ENCODE data around the gene SS18L1. TPM values are rescaled to one million over a fixed set of nuclear protein-coding genes. Genes with fewer than 3 reads are reported as not detected.

Gene SS18L1
- total RNA-seq, 2 experiments from 2014 or later = 12.1 to 12.3 TPM

DNA sequence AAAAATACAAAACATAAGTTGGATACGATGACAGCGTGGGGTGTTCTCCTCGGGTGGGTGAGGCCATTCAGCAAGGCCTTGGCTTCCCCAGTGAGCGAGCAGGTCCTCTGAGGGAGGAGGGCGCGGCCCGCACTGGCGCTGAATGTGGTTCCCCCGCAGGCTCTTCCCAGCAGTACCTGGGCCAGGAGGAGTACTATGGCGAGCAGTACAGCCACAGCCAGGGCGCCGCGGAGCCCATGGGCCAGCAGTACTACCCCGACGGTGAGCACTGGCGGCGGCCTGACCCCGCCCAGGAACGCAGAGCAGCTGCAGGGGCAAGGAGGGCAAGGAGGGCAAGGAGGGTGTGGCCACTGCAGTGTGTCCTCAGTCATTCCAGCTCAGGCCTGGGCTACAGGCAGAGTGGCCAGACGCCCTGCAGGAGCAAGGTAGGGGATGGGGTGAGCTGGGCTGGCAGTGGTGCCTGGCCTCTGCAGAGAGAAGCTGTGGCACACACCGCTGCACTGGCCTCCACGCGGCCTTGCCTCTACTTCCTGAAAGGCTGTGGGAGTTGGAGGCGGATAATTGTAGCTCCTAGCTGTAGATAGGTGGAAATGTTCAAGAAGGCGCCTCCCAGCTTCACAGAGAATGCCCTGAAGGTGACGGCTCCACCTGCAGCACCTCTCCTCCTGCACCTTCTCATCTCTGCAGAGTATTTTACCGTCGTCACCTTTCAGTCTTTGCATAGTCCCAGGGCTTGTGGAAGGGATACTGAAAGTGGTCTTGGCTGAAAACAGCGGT, 20.6 kb downstream of the SS18L1 start:
- no peak overlapping the region for H3K27ac Mint-ChIP-seq
- peaks cover 11% of the 10 kb centered on the region for H3K4me1 Mint-ChIP-seq
- H3K4me3 Mint-ChIP-seq = no peak overlapping the region
- H3K9me3 Mint-ChIP-seq = no peaks in the 10 kb centered on the region
- H3K36me3 Mint-ChIP-seq = peaks cover 15% of the 10 kb centered on the region
- no peaks in the 10 kb centered on the region for H3K27me3 Mint-ChIP-seq
- DNase-seq = no peak

DNA sequence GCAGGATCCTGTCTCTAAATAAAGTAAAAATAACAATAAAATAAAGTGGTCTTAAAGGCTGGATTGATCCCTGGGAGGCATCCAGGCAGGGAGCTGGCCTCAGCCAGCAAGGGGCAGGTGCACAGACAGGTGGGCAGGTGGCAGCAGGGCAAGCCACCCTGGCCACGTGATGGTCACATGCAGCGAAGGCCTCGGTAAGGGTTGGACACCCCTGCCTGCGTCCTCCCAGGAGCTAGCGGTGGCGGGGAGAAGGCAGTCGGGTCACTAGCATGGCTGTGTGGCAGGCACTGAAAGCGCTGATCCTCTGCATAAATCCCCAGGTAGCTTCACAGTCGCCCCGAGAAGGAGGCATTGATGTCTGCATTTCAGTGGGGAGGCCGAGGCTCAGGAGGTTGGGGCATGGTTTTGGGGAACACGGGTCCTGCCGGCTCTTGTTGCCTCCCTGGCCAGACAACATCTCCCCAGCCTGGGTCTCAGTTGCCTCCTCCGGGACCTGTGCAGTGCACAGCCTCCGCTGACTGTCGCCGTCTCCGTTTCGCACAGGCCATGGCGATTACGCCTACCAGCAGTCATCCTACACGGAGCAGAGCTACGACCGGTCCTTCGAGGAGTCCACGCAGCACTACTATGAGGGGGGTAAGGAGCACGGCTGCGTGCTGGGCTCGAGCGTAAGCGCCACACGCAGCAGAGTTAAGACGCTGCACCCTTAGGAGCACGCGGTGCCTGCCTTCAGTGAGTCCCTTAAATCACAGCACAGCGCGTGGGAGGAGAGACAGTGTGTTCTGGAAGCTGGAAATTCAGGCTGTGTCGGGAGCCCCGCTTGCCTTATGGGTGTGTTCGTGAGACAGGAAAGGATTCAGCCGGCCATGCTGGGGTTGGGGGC, 21.6 kb downstream of the SS18L1 start:
- Mint-ChIP-seq H3K9me3 (no peaks in the 10 kb centered on the region), H3K4me3 (no peak overlapping the region), H3K36me3 (peaks cover 10% of the 10 kb centered on the region), H3K27ac (no peak overlapping the region), H3K27me3 (no peaks in the 10 kb centered on the region), H3K4me1 (peaks cover 4% of the 10 kb centered on the region)
- no peak for DNase-seq

DNA sequence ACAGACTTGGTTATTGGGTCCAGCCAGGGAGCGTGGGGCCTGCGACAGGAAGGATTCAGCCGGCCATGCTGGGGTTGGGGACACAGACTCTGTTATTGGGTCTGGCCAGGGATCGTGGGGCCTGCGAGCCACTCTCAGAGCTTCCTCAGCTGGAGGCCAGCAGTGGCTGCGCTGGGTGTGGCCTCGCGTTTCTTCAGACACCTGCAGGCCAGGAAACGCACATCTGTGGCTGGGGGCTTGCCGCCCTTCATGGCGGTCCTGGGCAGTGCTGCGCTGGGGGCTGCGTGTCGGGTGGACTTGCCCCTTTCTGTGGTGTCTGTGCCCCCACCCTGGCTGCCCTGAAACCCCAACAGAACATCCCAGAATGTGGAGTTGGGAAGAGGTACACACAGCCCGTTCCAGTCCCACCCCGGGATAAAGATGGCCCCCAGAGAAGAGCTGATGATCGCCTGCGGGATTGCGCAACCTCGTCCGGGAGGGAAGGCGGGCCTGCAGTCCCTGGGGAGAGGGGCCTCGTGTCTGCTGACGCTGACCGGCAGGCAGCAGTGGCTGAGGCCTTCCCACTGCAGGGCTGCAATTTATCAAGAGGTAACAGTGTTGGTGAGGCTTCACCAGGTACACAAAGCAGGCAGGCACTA, 22.3 kb downstream of the SS18L1 start:
- no peak overlapping the region for H3K4me3 Mint-ChIP-seq
- no peaks in the 10 kb centered on the region for H3K27me3 Mint-ChIP-seq
- no peak overlapping the region for H3K27ac Mint-ChIP-seq
- H3K9me3 Mint-ChIP-seq = no peaks in the 10 kb centered on the region
- H3K36me3 Mint-ChIP-seq = peaks cover 10% of the 10 kb centered on the region
- no peak for DNase-seq
- no peaks in the 10 kb centered on the region for H3K4me1 Mint-ChIP-seq

DNA sequence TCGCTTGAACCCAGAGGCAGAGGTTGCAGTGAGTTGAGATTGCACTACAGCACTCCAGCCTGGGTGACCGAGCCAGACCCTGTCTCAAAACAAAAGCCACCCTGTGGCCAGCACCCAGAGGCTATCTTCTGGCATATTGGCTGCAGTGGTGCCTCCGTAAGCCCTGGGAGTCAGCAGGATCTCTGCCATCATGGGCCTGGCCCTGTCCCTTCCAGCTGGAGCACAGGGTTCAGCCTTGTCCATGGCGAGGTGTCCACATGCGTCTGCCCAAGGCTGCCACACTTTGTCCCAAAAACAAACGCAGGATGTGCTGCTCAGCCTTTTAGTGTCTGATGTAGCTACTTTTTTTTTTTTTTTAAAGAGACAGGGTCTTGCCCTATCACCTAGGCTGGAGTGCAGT, 23.9 kb downstream of the SS18L1 start:
- H3K36me3 Mint-ChIP-seq = peaks cover 10% of the 10 kb centered on the region
- no peak for DNase-seq
- no peaks in the 10 kb centered on the region for H3K4me1 Mint-ChIP-seq
- no peaks in the 10 kb centered on the region for H3K27me3 Mint-ChIP-seq
- no peaks in the 10 kb centered on the region for H3K9me3 Mint-ChIP-seq
- no peak overlapping the region for H3K27ac Mint-ChIP-seq
- no peak overlapping the region for H3K4me3 Mint-ChIP-seq

DNA sequence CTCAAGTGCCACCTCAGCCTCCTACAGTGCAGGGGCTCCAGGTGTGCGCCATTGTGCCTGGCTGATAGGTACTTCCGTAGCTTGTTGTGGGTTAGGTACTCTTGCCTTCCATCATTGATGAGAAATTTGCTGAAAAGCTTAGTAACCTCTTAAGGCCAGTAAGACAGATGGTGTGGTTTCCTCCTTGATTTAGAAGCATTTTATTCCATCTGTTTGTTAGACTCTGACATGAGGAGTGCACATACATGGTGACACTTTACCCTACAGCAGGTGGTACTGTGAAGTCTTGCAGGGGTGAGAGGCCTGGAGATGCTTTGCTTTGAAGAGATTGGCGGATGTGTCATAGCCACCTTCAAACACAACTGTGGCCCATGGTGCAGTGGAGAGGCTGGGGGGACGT, 24.5 kb downstream of the SS18L1 start:
- H3K9me3 Mint-ChIP-seq = no peaks in the 10 kb centered on the region
- H3K4me1 Mint-ChIP-seq = no peaks in the 10 kb centered on the region
- peaks cover 10% of the 10 kb centered on the region for H3K36me3 Mint-ChIP-seq
- no peak overlapping the region for H3K27ac Mint-ChIP-seq
- H3K4me3 Mint-ChIP-seq = no peak overlapping the region
- H3K27me3 Mint-ChIP-seq = no peaks in the 10 kb centered on the region
- DNase-seq = no peak

DNA sequence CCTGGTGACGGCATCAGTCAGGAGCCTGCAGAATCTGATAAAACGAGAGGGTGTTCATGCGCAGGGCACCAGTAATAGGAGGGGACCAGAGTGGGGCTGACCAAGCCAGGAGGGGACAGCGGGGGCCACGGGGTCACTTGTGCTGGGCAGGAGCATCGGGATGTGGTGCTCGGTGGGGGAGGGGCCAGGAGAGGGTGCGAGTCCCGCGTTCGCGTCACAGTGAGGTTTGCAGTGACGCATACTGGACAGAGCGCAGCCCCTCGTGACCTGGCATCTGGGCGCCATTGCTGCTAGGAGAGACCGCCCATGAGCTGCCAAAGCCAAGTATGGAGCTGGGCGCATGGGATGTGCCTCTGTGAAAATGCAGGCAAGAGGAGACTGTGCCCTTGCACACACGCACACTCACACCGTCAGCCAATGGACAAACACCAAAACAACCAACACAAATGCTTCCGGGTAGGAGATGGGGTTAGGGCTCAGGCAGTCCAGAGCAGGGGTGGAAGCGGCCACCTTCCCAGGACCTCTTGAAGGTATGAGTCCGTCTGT, 25.4 kb downstream of the SS18L1 start:
- no peak for DNase-seq
- peaks cover 10% of the 10 kb centered on the region for H3K36me3 Mint-ChIP-seq
- H3K27ac Mint-ChIP-seq = no peak overlapping the region
- no peaks in the 10 kb centered on the region for H3K27me3 Mint-ChIP-seq
- no peaks in the 10 kb centered on the region for H3K9me3 Mint-ChIP-seq
- H3K4me1 Mint-ChIP-seq = no peaks in the 10 kb centered on the region
- H3K4me3 Mint-ChIP-seq = no peak overlapping the region

DNA sequence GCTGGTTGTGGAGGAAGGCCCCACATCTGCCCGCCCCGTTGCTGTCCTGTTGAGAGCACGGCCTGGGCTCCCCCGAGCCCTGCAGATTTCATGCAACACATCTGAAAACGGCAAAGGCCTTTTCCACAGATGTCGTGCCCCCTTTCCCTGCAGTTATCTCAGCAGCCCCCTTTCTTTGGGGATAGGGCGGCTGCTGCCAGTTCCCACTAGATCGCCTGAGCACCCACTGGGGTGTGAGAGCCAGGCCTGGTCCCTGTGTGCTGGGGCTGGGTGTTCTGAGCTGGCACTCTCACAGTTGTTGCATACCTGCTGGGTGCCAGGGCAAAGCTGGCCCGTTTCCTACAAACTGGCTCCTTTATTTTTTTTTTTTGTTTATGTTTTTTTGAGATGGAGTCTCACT, 27.0 kb downstream of the SS18L1 start:
- no peak overlapping the region for H3K27ac Mint-ChIP-seq
- H3K36me3 Mint-ChIP-seq = peaks cover 10% of the 10 kb centered on the region
- DNase-seq = no peak
- H3K4me1 Mint-ChIP-seq = no peaks in the 10 kb centered on the region
- H3K4me3 Mint-ChIP-seq = no peak overlapping the region
- H3K27me3 Mint-ChIP-seq = no peaks in the 10 kb centered on the region
- H3K9me3 Mint-ChIP-seq = no peaks in the 10 kb centered on the region

DNA sequence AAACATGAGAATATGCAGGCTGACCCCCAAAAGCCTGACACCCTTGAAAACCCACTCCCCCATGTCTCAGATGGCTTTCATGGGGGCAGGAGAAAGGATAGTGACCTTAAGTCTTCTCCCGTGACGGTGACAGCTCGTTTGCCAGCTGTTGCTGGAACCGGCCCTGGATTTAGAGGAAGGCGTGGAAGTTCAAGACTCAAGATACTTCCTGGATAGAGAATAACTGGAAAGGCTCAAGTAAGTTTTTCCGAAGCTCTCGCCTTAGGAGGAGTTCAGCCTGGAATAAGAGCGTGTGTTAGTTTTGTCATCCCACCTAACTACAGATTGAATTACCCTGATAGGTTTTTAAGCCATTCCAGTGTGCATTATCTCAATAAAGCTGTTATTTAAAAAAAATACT, 27.7 kb downstream of the SS18L1 start:
- no peak for DNase-seq
- H3K27ac Mint-ChIP-seq = no peak overlapping the region

DNA sequence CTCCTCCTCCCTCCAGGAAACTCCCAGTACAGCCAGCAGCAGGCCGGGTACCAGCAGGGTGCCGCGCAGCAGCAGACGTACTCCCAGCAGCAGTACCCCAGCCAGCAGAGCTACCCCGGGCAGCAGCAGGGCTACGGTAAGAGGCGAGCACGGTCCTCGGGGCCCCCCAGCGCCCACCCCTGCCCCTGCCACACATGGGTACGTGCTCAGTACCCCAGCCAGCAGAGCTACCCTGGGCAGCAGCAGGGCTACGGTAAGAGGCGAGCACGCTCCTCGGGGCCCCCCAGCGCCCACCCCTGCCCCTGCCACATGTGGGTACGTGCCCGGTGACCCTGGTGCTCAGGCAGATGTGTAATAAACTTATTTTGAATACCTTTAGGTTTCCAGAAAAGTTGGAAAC, 29.1 kb downstream of the SS18L1 start:
- DNase-seq = no peak
- Mint-ChIP-seq H3K4me1 (no peaks in the 10 kb centered on the region), H3K9me3 (no peaks in the 10 kb centered on the region), H3K4me3 (no peak overlapping the region), H3K27me3 (no peaks in the 10 kb centered on the region), H3K36me3 (peaks cover 10% of the 10 kb centered on the region), H3K27ac (no peak overlapping the region)

More for the DNA sequence above, 27.7 kb downstream of the SS18L1 start:
- Mint-ChIP-seq H3K4me1 (no peaks in the 10 kb centered on the region), H3K36me3 (peaks cover 10% of the 10 kb centered on the region), H3K4me3 (no peak overlapping the region), H3K9me3 (no peaks in the 10 kb centered on the region), H3K27me3 (no peaks in the 10 kb centered on the region)

DNA sequence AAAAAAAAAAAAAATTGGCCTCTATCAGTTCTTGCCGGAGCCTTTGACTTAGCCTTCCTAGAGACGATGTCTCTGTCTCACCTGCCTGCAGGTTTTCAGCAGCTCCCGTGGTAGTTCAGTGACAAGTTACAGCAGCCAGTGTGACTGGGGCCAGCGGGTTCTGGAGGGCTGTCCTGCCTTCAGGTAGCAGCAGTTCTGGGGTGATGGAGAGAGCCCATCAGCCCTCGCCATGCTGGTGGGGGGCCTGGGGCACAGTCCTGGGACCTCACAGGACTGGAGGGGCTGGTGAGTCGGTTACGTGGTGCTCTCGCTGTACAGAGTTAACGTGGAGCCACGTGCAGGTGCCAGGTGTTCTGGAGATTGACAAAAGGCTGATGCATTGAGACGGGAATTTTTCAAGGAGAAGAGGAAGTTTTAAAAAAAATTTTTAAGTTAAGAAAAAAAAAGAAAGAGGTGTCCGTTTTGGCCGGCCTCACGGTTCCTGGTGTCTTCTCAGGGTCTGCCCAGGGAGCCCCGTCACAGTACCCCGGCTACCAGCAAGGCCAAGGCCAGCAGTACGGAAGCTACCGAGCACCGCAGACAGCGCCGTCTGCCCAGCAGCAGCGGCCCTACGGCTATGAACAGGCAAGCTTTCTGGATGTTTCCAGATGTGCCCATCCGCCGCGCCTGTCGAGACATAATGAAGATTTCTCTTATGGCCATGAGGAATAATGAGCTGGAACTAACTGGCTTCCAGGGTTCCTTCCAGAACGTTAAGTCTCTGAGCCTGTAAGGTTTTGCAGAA, 30.6 kb downstream of the SS18L1 start:
- Mint-ChIP-seq H3K36me3 (peaks cover 8% of the 10 kb centered on the region), H3K4me1 (no peaks in the 10 kb centered on the region), H3K9me3 (no peaks in the 10 kb centered on the region), H3K27ac (no peak overlapping the region), H3K27me3 (no peaks in the 10 kb centered on the region), H3K4me3 (no peak overlapping the region)
- no peak for DNase-seq

DNA sequence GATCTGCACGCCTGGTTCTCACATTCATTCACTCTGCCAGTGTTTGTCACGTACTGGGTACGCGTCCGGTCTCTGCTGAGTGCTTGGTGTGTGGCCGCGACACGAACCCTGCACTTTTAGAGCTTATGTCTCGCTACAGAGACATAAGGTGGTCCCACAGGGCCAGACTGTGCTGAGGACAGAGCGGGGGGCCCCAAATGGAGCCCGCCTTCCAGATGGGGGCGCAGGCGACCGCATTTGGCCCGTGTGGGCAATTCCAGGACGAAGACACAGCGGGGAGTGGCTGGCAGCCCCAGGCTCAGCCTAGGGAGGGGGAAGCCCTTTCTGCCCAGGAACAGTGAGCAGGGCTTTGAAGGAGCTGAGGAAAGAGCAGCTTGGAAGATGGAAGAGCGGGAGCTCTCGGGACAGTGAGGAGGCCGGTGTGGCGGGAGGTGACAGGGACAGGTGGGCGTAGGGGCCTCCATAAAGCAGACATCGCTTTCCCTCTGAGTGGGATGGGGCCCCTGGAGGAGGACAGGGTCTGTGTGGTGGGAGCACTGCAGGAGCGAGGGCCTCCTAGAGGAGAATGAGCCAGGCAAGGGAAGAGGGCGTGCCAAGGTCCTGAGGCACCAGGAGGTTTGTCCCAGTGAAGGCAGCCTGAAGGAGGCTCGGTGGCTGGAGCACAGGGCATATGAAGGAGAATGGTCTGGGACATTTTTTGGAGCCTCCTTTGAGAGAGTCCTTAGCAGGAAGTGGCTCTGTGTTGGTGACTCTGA, 31.5 kb downstream of the SS18L1 start:
- Mint-ChIP-seq H3K27me3 (no peaks in the 10 kb centered on the region), H3K4me1 (no peaks in the 10 kb centered on the region), H3K27ac (no peak overlapping the region), H3K9me3 (no peaks in the 10 kb centered on the region), H3K4me3 (no peak overlapping the region), H3K36me3 (peaks cover 9% of the 10 kb centered on the region)
- no peak for DNase-seq

DNA sequence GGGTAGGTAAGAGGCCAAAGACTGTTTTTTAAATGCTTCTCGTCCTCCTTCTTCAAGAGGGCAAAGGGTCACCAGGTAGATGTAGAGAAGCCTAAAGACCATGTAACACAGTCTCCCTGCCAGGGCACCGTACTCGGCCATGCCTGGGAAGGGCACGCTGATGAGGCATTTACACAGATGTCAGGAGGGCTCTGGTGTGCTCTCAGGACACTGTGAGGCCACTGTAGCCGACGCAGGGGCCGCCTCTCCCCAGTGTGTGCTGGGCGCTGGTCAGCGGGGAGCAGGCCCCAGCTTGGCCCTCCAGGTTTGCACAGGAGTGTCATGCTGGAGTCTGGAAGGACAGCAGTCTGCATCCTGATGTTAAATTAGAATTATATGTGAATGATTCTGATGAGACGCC, 32.1 kb downstream of the SS18L1 start:
- no peaks in the 10 kb centered on the region for H3K9me3 Mint-ChIP-seq
- DNase-seq = no peak
- no peak overlapping the region for H3K27ac Mint-ChIP-seq
- peaks cover 9% of the 10 kb centered on the region for H3K36me3 Mint-ChIP-seq
- no peaks in the 10 kb centered on the region for H3K27me3 Mint-ChIP-seq
- H3K4me3 Mint-ChIP-seq = no peak overlapping the region
- no peaks in the 10 kb centered on the region for H3K4me1 Mint-ChIP-seq

DNA sequence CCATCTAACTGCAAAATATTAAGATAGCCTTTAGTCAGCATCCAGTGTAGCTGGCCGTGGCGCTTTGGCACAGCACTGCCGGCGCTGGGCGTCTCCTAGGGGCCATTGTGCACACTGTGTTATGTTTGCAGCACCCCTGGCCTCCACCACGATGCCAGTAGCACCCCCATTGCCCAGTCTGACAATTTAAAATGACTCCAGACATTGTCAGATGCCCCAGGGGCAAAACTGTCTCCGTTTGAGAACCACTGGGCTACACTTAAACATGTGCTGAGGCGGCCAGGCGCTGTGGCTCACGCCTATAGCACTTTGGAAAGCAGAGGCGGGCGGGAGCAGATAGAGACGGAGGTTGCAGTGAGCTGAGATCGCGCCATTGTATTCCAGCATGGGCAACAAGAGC, 33.3 kb downstream of the SS18L1 start:
- H3K27ac Mint-ChIP-seq = no peak overlapping the region
- no peaks in the 10 kb centered on the region for H3K27me3 Mint-ChIP-seq
- H3K4me1 Mint-ChIP-seq = peaks cover 3% of the 10 kb centered on the region
- H3K9me3 Mint-ChIP-seq = no peaks in the 10 kb centered on the region
- peaks cover 12% of the 10 kb centered on the region for H3K36me3 Mint-ChIP-seq
- no peak for DNase-seq
- H3K4me3 Mint-ChIP-seq = no peak overlapping the region

DNA sequence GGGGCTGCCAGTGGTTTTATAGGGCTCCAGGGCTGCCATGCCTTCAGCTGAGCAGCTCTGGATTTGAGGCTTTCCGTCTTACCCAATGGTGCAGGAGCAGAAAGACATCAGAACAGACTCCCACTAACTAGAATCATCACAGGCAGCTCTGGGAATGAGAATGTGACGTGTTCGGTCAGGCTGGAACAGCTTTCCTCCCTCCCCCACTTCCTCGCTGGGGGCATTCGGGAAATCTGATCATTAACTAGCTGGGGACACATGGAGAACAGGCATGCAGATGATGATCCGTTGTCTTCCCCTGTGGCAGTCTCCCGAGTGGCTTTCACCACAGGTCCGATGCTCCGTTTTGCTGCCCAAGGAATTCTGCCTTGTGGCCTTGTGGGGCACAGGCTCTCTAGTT, 33.7 kb downstream of the SS18L1 start:
- Mint-ChIP-seq H3K27me3 (no peaks in the 10 kb centered on the region), H3K36me3 (peaks cover 16% of the 10 kb centered on the region), H3K27ac (no peak overlapping the region), H3K4me3 (no peak overlapping the region), H3K4me1 (peaks cover 6% of the 10 kb centered on the region), H3K9me3 (no peaks in the 10 kb centered on the region)
- no peak for DNase-seq
